ENCODE data around the gene CCDC91.
A peak's percentile ranks its signal among the peaks of the same experiment; 100 is the strongest.

CCDC91 gene

DNA sequence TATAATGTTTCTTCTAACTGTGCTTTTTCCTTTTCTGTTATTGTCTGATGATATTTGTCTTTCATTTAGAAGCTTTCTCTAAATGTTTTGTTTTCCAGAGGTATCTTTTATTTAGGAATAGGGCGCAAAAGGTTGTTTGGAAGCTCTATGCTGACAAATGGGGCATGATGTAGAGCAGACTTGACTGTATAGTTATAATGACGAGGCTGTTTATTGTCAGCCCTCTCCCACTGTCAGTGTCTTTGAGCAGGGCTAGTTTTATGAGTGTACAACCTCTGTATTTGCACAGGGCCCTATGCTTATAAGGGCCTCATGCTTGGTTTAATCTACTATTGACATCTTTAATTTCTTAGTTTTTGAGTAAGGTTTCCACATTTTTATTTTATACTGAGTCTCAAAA lies 158.9 kb downstream of the CCDC91 start:
- H2BK12ac ChIP-seq (ENCODE audit: low read length in 2 of 2): no peak overlapping the region
- H3K9me3 ChIP-seq (ENCODE audit: control insufficient read depth, low read length): peaks cover 26% of the 10 kb centered on the region
- peaks cover 3 to 9% of the 10 kb centered on the region in 2 experiments for H3K36me3 ChIP-seq (ENCODE audit: control insufficient read depth in 1 of 2, insufficient read depth in 2 of 2, low read depth in 1 of 2, low read length in 2 of 2)
- DNase-seq: peak; percentile 10
- no peak overlapping the region for H3K4ac ChIP-seq (ENCODE audit: low read depth in 1 of 2, low read length in 2 of 2)
- WGBS: 42% methylated on average over 2 of the region's 2 CpGs
- no peaks in the 10 kb centered on the region for H3K4me1 ChIP-seq (ENCODE audit: control insufficient read depth, insufficient read depth, low read depth, low read length)
- H4K8ac ChIP-seq (ENCODE audit: low read length): no peak overlapping the region
- no peak overlapping the region for H3K18ac ChIP-seq (ENCODE audit: low read depth in 1 of 2, low read length in 2 of 2)
- H3K14ac ChIP-seq (ENCODE audit: low read length in 2 of 2): no peak overlapping the region
- H2AK5ac ChIP-seq (ENCODE audit: low read length, severe bottlenecking): no peak overlapping the region
- no peak overlapping the region for H4K91ac ChIP-seq (ENCODE audit: low read length)
- H3K27me3 ChIP-seq (ENCODE audit: control insufficient read depth in 1 of 2, insufficient read depth in 1 of 2, low read length in 2 of 2): no peaks in the 10 kb centered on the region
- no peak overlapping the region for H3K23ac ChIP-seq (ENCODE audit: low read length in 2 of 2)
- H2BK120ac ChIP-seq (ENCODE audit: low read depth, low read length): no peak overlapping the region
- peaks cover 2% of the 10 kb centered on the region for H3K79me1 ChIP-seq (replicated peaks; ENCODE audit: low read length, poor library complexity, severe bottlenecking)
- no peak overlapping the region for H3K4me2 ChIP-seq (ENCODE audit: low read length, poor library complexity, severe bottlenecking)
- no peak overlapping the region for H2BK5ac ChIP-seq (ENCODE audit: low read depth, low read length, poor library complexity, severe bottlenecking)
- no peak overlapping the region for H2BK15ac ChIP-seq (ENCODE audit: low read depth, poor library complexity, severe bottlenecking)
- H3K27ac ChIP-seq (ENCODE audit: low read length, poor library complexity, severe bottlenecking): no peak overlapping the region
- no peak overlapping the region for H2AFZ ChIP-seq (ENCODE audit: low read depth, low read length)
- H3K4me3 ChIP-seq (ENCODE audit: insufficient read depth in 1 of 2, low read depth in 1 of 2, low read length in 2 of 2): no peak overlapping the region
- no peak overlapping the region for H3K9ac ChIP-seq (ENCODE audit: low read length)

DNA sequence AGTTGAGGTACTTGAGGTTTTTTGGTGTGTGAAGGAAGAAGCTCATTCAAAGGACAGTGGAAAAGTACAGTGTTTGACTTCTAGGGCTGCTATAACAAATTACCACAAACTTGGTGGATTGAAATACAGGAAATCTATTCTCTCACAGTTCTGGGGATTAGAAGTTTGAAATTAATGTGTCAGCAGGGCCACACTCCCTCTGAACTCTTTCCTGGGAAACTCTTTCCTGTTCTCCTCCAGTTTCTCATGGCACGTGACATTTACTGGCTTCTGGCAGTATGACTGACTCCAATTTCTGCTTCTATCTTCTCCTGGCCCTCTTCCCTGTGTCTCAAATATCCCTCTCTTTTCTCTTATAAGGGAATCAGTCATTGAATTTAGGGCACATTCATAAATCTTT lies 160.2 kb downstream of the CCDC91 start:
- Histone ChIP-seq H2AFZ (ENCODE audit: low read depth, low read length) (no peak overlapping the region), H4K91ac (ENCODE audit: low read length) (no peak overlapping the region), H3K36me3 (ENCODE audit: control insufficient read depth in 1 of 2, insufficient read depth in 2 of 2, low read depth in 1 of 2, low read length in 2 of 2) (peaks cover 3 to 9% of the 10 kb centered on the region in 2 experiments), H3K4me2 (ENCODE audit: low read length, poor library complexity, severe bottlenecking) (no peak overlapping the region), H3K9me3 (ENCODE audit: control insufficient read depth, low read length) (peaks cover 26% of the 10 kb centered on the region), H3K23ac (ENCODE audit: low read length in 2 of 2) (no peak overlapping the region), H2BK120ac (ENCODE audit: low read depth, low read length) (no peak overlapping the region), H3K4ac (ENCODE audit: low read depth in 1 of 2, low read length in 2 of 2) (no peak overlapping the region), H3K4me1 (ENCODE audit: control insufficient read depth, insufficient read depth, low read depth, low read length) (no peaks in the 10 kb centered on the region), H3K9ac (ENCODE audit: low read length) (no peak overlapping the region), H3K27me3 (ENCODE audit: control insufficient read depth in 1 of 2, insufficient read depth in 1 of 2, low read length in 2 of 2) (no peaks in the 10 kb centered on the region), H3K14ac (ENCODE audit: low read length in 2 of 2) (no peak overlapping the region), H3K27ac (ENCODE audit: low read length, poor library complexity, severe bottlenecking) (no peak overlapping the region), H3K18ac (ENCODE audit: low read depth in 1 of 2, low read length in 2 of 2) (no peak overlapping the region), H4K8ac (ENCODE audit: low read length) (no peak overlapping the region), H2BK15ac (ENCODE audit: low read depth, poor library complexity, severe bottlenecking) (no peak overlapping the region), H2AK5ac (ENCODE audit: low read length, severe bottlenecking) (no peak overlapping the region), H3K4me3 (ENCODE audit: insufficient read depth in 1 of 2, low read depth in 1 of 2, low read length in 2 of 2) (no peak overlapping the region), H2BK5ac (ENCODE audit: low read depth, low read length, poor library complexity, severe bottlenecking) (no peak overlapping the region), H3K79me1 (replicated peaks; ENCODE audit: low read length, poor library complexity, severe bottlenecking) (peaks cover 4% of the 10 kb centered on the region), H2BK12ac (ENCODE audit: low read length in 2 of 2) (no peak overlapping the region)
- no peak for DNase-seq
- WGBS: 29% methylated on average over 1 of the region's 1 CpG

GRCh38 chr12:28351414-28351813 lies 161.2 kb downstream of the CCDC91 start:
- no peak overlapping the region for H3K27ac ChIP-seq (ENCODE audit: low read length, poor library complexity, severe bottlenecking)
- H3K23ac ChIP-seq (ENCODE audit: low read length in 2 of 2): no peak overlapping the region
- H2BK12ac ChIP-seq (ENCODE audit: low read length in 2 of 2): peak overlapping the region in 1 of 2 experiments; percentile 71
- H3K79me1 ChIP-seq (replicated peaks; ENCODE audit: low read length, poor library complexity, severe bottlenecking): peaks cover 4% of the 10 kb centered on the region
- H3K14ac ChIP-seq (ENCODE audit: low read length in 2 of 2): no peak overlapping the region
- no peaks in the 10 kb centered on the region for H3K27me3 ChIP-seq (ENCODE audit: control insufficient read depth in 1 of 2, insufficient read depth in 1 of 2, low read length in 2 of 2)
- H2BK120ac ChIP-seq (ENCODE audit: low read depth, low read length): no peak overlapping the region
- no peak overlapping the region for H3K4me3 ChIP-seq (ENCODE audit: insufficient read depth in 1 of 2, low read depth in 1 of 2, low read length in 2 of 2)
- H3K9ac ChIP-seq (ENCODE audit: low read length): no peak overlapping the region
- no peak overlapping the region for H2BK15ac ChIP-seq (ENCODE audit: low read depth, poor library complexity, severe bottlenecking)
- H3K36me3 ChIP-seq (ENCODE audit: control insufficient read depth in 1 of 2, insufficient read depth in 2 of 2, low read depth in 1 of 2, low read length in 2 of 2): peaks cover 3 to 9% of the 10 kb centered on the region in 2 experiments
- no peak overlapping the region for H3K4ac ChIP-seq (ENCODE audit: low read depth in 1 of 2, low read length in 2 of 2)
- 59% methylated on average over 2 of the region's 2 CpGs for WGBS
- H3K18ac ChIP-seq (ENCODE audit: low read depth in 1 of 2, low read length in 2 of 2): no peak overlapping the region
- no peak for DNase-seq
- no peaks in the 10 kb centered on the region for H3K4me1 ChIP-seq (ENCODE audit: control insufficient read depth, insufficient read depth, low read depth, low read length)
- no peak overlapping the region for H2BK5ac ChIP-seq (ENCODE audit: low read depth, low read length, poor library complexity, severe bottlenecking)
- H4K8ac ChIP-seq (ENCODE audit: low read length): no peak overlapping the region
- H2AFZ ChIP-seq (ENCODE audit: low read depth, low read length): no peak overlapping the region
- no peak overlapping the region for H2AK5ac ChIP-seq (ENCODE audit: low read length, severe bottlenecking)
- peaks cover 26% of the 10 kb centered on the region for H3K9me3 ChIP-seq (ENCODE audit: control insufficient read depth, low read length)
- H3K4me2 ChIP-seq (ENCODE audit: low read length, poor library complexity, severe bottlenecking): no peak overlapping the region
- peak overlapping the region; percentile 56 for H4K91ac ChIP-seq (ENCODE audit: low read length)

- Histone ChIP-seq H3K4me3 (ENCODE audit: insufficient read depth in 1 of 2, low read depth in 1 of 2, low read length in 2 of 2) (no peak overlapping the region), H4K8ac (ENCODE audit: low read length) (no peak overlapping the region), H2BK5ac (ENCODE audit: low read depth, low read length, poor library complexity, severe bottlenecking) (no peak overlapping the region), H3K9ac (ENCODE audit: low read length) (no peak overlapping the region), H3K18ac (ENCODE audit: low read depth in 1 of 2, low read length in 2 of 2) (no peak overlapping the region), H3K27ac (ENCODE audit: low read length, poor library complexity, severe bottlenecking) (no peak overlapping the region), H2BK120ac (ENCODE audit: low read depth, low read length) (no peak overlapping the region), H3K4ac (ENCODE audit: low read depth in 1 of 2, low read length in 2 of 2) (no peak overlapping the region), H3K14ac (ENCODE audit: low read length in 2 of 2) (no peak overlapping the region), H3K79me1 (replicated peaks; ENCODE audit: low read length, poor library complexity, severe bottlenecking) (peaks cover 4% of the 10 kb centered on the region), H2BK15ac (ENCODE audit: low read depth, poor library complexity, severe bottlenecking) (no peak overlapping the region), H3K23ac (ENCODE audit: low read length in 2 of 2) (no peak overlapping the region), H3K36me3 (ENCODE audit: control insufficient read depth in 1 of 2, insufficient read depth in 2 of 2, low read depth in 1 of 2, low read length in 2 of 2) (peaks cover 3 to 9% of the 10 kb centered on the region in 2 experiments), H2AK5ac (ENCODE audit: low read length, severe bottlenecking) (no peak overlapping the region), H3K4me1 (ENCODE audit: control insufficient read depth, insufficient read depth, low read depth, low read length) (no peaks in the 10 kb centered on the region), H3K4me2 (ENCODE audit: low read length, poor library complexity, severe bottlenecking) (no peak overlapping the region), H4K91ac (ENCODE audit: low read length) (no peak overlapping the region), H2AFZ (ENCODE audit: low read depth, low read length) (no peak overlapping the region), H2BK12ac (ENCODE audit: low read length in 2 of 2) (no peak overlapping the region), H3K9me3 (ENCODE audit: control insufficient read depth, low read length) (peaks cover 26% of the 10 kb centered on the region), H3K27me3 (ENCODE audit: control insufficient read depth in 1 of 2, insufficient read depth in 1 of 2, low read length in 2 of 2) (no peaks in the 10 kb centered on the region)
- DNase-seq: no peak
Observed at GRCh38 chr12:28355161-28355560, 164.9 kb downstream of the CCDC91 start.

Data from mesenchymal stem cell (in vitro differentiated cells and primary cell).